Mammary microvascular endothelial cell (primary cell): ENCODE data around the gene MBD3L3. TPM values are rescaled to one million over a fixed set of nuclear protein-coding genes. Genes with fewer than 3 reads are reported as not detected.

Experiments used
- total RNA-seq: library from RNA; depleted of rRNA; stranded (reverse); fragments of >200 nt; gene quantifications from 2 replicates; pipeline ENCODE4 v1.2.3, GENCODE V29; 2015

Gene MBD3L3
- not detected in 2 replicates for total RNA-seq

GRCh38 chr19:7058576-7058975 lies at the start of gene MBD3L3:
Gene MBD3L3 (minus strand): TSS chr19:7058676. CDS start chr19:7058605, 71 bp downstream.

GRCh38 chr19:7069042-7069903 lies 10.8 kb upstream of the MBD3L3 start, which contains the start of gene ZNF557:
Gene ZNF557 (plus strand): TSS chr19:7069703. CDS start chr19:7075075, 5,372 bp downstream.

GRCh38 chr19:7049021-7049420 lies 9.5 kb downstream of the MBD3L3 start, which contains the start of gene MBD3L2:
Gene MBD3L2 (plus strand): TSS chr19:7049321. CDS start chr19:7049374, 53 bp downstream.

DNA sequence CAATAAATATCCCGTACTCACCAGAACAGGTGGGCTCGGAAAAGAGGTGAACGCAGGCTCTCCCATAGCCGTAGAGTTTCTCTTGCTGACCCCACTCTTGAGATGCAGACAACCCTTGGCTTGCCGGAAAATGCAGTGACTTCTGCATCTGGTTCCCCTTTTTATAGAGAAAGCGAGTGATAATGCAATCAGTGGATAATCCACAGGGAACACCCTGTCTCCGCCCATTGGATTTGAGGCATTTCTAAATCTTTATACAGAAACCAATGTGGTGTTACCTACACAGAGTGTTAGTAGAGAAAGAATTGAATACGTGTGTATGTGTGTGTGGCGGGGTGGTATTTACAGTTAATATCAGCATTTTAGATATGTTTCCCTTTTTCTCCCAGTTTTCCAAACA lies 18.4 kb downstream of the MBD3L3 start, which contains the start of gene MBD3L4:
MBD3L4 (minus strand) TSS at position 101 of the 400 bp plus-strand sequence; CDS start at position 66, 35 bp downstream.

GRCh38 chr19:7030278-7030677 lies 28.2 kb downstream of the MBD3L3 start, which contains the start of gene MBD3L5:
Gene MBD3L5 (plus strand): TSS chr19:7030578. CDS start chr19:7030612, 34 bp downstream.

GRCh38 chr19:7021331-7021730 lies 37.1 kb downstream of the MBD3L3 start, which contains the start of gene MBD3L2B:
Gene MBD3L2B (minus strand): TSS chr19:7021431. CDS start chr19:7021397, 34 bp downstream.

Other genes with a start within 250 kb of the MBD3L3 start
- gene ADGRE1, start 171.1 kb downstream of the MBD3L3 start, total RNA-seq: not detected in 2 replicates
- not detected in 2 replicates for gene MBD3L2B, start 37.2 kb downstream of the MBD3L3 start, total RNA-seq
- not detected in 2 replicates for gene MBD3L5, start 28.1 kb downstream of the MBD3L3 start, total RNA-seq
- not detected in 2 replicates for gene MBD3L4, start 18.5 kb downstream of the MBD3L3 start, total RNA-seq
- gene MBD3L2, start 9.4 kb downstream of the MBD3L3 start, total RNA-seq: not detected in 2 replicates
- gene ZNF557, start 11.0 kb upstream of the MBD3L3 start, total RNA-seq: 5.2 and 8.5 TPM in 2 replicates
- 3.7 and 4.1 TPM in 2 replicates for gene INSR, start 235.7 kb upstream of the MBD3L3 start, total RNA-seq